GM21786 (cell line): ENCODE results near the gene SOHLH1.

Experiments
- ATAC-seq: cut with Tn5 transposase; IDR thresholded peaks from one replicate; pipeline ENCODE4 v1.9.1; 2021; ENCODE audit not compliant: unreplicated experiment

Gene SOHLH1

GRCh38 chr9:135662758-135663450 is 36.4 kb downstream of the SOHLH1 start, which contains the start of gene LCN9:
TSS of gene LCN9 (plus strand) at chr9:135663309. CDS start at chr9:135663322, 13 bp downstream.
- ATAC-seq = no peak

GRCh38 chr9:135661816-135662560 is 37.3 kb downstream of the SOHLH1 start:
- ATAC-seq = no peak

- ATAC-seq = no peak
Measured at GRCh38 chr9:135660407-135660806, 38.9 kb downstream of the SOHLH1 start.

GRCh38 chr9:135659252-135659651 is 40.0 kb downstream of the SOHLH1 start:
- ATAC-seq = no peak

- ATAC-seq = no peak
Measured at GRCh38 chr9:135657416-135657815, 41.9 kb downstream of the SOHLH1 start.

- no peak for ATAC-seq
Measured at GRCh38 chr9:135655317-135655716, 44.0 kb downstream of the SOHLH1 start.

GRCh38 chr9:135650408-135650807 is 48.9 kb downstream of the SOHLH1 start:
- no peak for ATAC-seq

- no peak for ATAC-seq
Measured at GRCh38 chr9:135649508-135649907, 49.8 kb downstream of the SOHLH1 start.

GRCh38 chr9:135648494-135649410 is 50.5 kb downstream of the SOHLH1 start:
- no peak for ATAC-seq

GRCh38 chr9:135647884-135648283 is 51.4 kb downstream of the SOHLH1 start:
- ATAC-seq = no peak

GRCh38 chr9:135644631-135645218 is 54.6 kb downstream of the SOHLH1 start:
- no peak for ATAC-seq
